ENCODE measurements around the gene EGFL7.

The EGFL7 gene

GRCh38 chr9:136656183-136656738 is 6.5 kb upstream of the EGFL7 start:
- TF ChIP-seq, protein P1, sequence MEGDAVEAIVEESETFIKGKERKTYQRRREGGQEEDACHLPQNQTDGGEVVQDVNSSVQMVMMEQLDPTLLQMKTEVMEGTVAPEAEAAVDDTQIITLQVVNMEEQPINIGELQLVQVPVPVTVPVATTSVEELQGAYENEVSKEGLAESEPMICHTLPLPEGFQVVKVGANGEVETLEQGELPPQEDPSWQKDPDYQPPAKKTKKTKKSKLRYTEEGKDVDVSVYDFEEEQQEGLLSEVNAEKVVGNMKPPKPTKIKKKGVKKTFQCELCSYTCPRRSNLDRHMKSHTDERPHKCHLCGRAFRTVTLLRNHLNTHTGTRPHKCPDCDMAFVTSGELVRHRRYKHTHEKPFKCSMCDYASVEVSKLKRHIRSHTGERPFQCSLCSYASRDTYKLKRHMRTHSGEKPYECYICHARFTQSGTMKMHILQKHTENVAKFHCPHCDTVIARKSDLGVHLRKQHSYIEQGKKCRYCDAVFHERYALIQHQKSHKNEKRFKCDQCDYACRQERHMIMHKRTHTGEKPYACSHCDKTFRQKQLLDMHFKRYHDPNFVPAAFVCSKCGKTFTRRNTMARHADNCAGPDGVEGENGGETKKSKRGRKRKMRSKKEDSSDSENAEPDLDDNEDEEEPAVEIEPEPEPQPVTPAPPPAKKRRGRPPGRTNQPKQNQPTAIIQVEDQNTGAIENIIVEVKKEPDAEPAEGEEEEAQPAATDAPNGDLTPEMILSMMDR (conservative IDR thresholded peaks at IDR 0.05) = no peak
- no peak overlapping the region; the same call in 1 of the 2 replicates for H3K27ac ChIP-seq

DNA sequence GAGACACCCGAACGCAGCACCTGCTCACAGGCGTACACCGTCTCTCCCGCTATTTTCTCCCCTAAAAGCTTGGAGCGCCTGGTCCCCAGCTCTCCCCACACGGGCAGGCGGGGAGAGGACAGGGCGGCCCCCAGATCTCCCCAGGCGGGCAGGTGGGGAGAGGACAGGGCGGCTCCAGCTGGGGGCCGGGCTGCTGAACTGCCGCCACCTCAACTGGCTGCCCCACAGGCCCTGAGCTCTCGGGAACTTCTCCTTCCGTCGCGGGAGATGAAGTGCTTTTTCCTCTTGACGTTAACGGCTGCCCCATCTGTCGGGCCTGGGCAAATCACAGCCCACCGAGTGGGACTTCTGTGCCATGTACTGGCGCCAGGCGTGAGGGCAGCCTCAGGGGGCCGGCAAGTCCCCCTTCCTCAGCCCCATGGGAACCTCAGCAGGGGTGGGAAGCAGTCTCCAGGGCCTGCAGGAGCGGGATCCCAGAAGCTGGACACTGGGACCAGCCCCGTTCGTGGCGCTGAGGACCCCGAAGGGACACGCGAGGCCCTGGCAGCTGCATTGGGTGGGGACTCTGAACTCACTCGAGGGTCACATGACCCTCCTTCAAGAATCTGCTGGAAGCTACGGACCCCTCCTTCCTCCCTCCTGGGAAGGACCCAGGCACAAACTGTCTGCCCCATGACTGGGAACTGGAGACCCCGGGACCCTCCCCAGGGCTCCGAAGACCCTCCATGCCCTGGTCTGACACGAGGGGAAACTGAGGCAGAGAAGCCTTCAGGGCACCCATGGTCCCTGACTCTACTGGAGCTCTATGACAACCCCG is 5.7 kb upstream of the EGFL7 start:
- no peak overlapping the region for H3K27ac ChIP-seq
- TF ChIP-seq, protein P1 (conservative IDR thresholded peaks at IDR 0.05) = no peak

GRCh38 chr9:136657974-136658848 is 4.5 kb upstream of the EGFL7 start:
- TF ChIP-seq, protein P1 (conservative IDR thresholded peaks at IDR 0.05) = no peak
- H3K27ac ChIP-seq = no peak overlapping the region

GRCh38 chr9:136658849-136659535 is 3.7 kb upstream of the EGFL7 start:
- TF ChIP-seq, protein P1 (conservative IDR thresholded peaks at IDR 0.05) = no peak
- H3K27ac ChIP-seq = no peak overlapping the region

- TF ChIP-seq, protein P1 (conservative IDR thresholded peaks at IDR 0.05) = no peak
- no peak overlapping the region for H3K27ac ChIP-seq
Observed at GRCh38 chr9:136659861-136660784, 2.6 kb upstream of the EGFL7 start.

DNA sequence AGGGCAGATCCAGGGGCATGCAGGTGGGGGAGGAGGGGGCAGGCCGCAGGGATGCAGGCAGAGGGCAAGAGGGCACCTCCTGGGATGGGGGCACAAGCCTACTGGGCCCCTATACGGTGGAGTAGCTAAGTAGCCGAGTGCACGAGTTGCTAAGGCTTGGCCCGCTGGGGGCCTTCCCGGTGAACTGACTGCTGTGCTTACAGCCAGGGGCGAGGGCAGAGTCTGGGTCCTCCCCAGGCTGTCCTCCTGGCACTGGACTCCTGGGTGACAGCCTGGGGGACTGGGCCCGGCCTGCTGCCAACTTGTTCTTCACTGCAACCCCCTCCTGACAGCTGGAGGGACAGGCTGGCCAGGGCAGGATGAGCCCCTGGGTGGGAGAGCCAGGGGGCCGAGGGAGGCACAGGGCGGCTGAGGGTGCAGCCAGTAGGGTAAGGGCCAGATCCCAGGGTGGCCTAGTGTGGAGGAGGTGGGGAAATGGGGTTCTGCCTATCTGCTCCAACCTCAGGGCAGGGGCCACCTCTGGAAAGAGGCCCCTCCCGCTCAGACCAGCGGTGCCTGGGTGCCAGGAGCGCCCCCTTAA is 1.7 kb upstream of the EGFL7 start:
- H3K27ac ChIP-seq = no peak overlapping the region
- TF ChIP-seq, protein P1 (conservative IDR thresholded peaks at IDR 0.05) = no peak

Measured in VCaP (cell line).